K562 (cell line): ENCODE results near the gene EPGN. TPM values are rescaled to one million over a fixed set of nuclear protein-coding genes. Genes with fewer than 3 reads are reported as not detected.

Experiments
- ATAC-seq: fragments of 200-7000 bp; cut with Tn5 transposase; 3 replicates; pipeline ENCODE4 v1.9.1; 2020; ENCODE audit warnings: moderate library complexity
- BruUV-seq: library from RNA; stranded (reverse); fragments of 400-500 nt; replicated peaks from 2 replicates; lab custom pipeline; 2021; lab: Mats Ljungman, UMichigan
- CTCF ChIA-PET: fragments of 300-600 bp; formaldehyde crosslinking; extraction: SDS; loops from one replicate; lab custom pipeline; 2021; ENCODE audit warnings: low intra/inter-chr PET ratio; lab: Yijun Ruan, JAX
- POLR2A ChIA-PET: fragments of 300-600, 350-650 bp; sonication (Branson Sonifier 250); formaldehyde crosslinking; extraction: SDS; loops from one replicate; lab custom pipeline; 2021; ENCODE audit warnings: antibody characterized with exemption, inconsistent platforms; lab: Yijun Ruan, JAX
- DNase-seq, 4 experiments: peaks; one replicate each; pipeline versions ENCODE4 v3.0.0 to v3.0.0-alpha.2; 2011 to 2018; ENCODE audit warnings: low spot score in 3 of 4, mixed read lengths in 3 of 4; ENCODE audit errors: extremely low read depth in 1 of 4
- FAIRE-seq: peaks from 2 replicates; lab custom pipeline; 2011; peaks lifted over from hg19 to GRCh38; lab: Jason Lieb, UNC
- H2AFZ ChIP-seq: 2 replicates; pipeline ENCODE4 v1.6.0; 2011; ENCODE audit warnings: low read depth, low read length, control low read depth, inconsistent platforms
- H3K27ac ChIP-seq: fragments of 200-600 bp; 3 replicates; pipeline ENCODE4 v1.8.0; 2011; ENCODE audit warnings: low read depth, mild to moderate bottlenecking, control low read depth, inconsistent platforms, low read length, moderate library complexity, mixed read lengths; ENCODE audit errors: extremely low read depth
- H3K27me3 ChIP-seq, 2 experiments: fragments of 300-600 bp in 1 of 2; 2 replicates in 1 of 2; 3 replicates in 1 of 2; pipeline versions ENCODE4 v1.6.0 to v1.8.0; 2011; ENCODE audit warnings: inconsistent platforms in 2 of 2, low read length in 2 of 2, mild to moderate bottlenecking in 1 of 2, mixed read lengths in 1 of 2, moderate library complexity in 1 of 2; ENCODE audit not compliant: control insufficient read depth in 2 of 2, insufficient read depth in 2 of 2
- H3K36me3 ChIP-seq: fragments of 300-600 bp; 3 replicates; pipeline ENCODE4 v1.8.0; 2011; ENCODE audit warnings: mild to moderate bottlenecking, low read length, inconsistent platforms; ENCODE audit not compliant: control insufficient read depth, insufficient read depth
- H3K4me1 ChIP-seq, 2 experiments: fragments of 200-600 bp in 1 of 2; replicated peaks in 1 of 2; 2 replicates in 1 of 2; 3 replicates in 1 of 2; pipeline versions ENCODE4 v1.5.1 to v1.8.0; 2011; ENCODE audit warnings: inconsistent platforms in 2 of 2, low read length in 2 of 2, mild to moderate bottlenecking in 1 of 2, mixed read lengths in 1 of 2, moderate library complexity in 1 of 2; ENCODE audit not compliant: control insufficient read depth in 2 of 2, insufficient read depth in 2 of 2
- H3K4me2 ChIP-seq: 2 replicates; pipeline ENCODE4 v1.6.1; 2011; ENCODE audit warnings: low read length, control low read depth, inconsistent platforms, mixed read lengths; ENCODE audit not compliant: insufficient read depth
- H3K4me3 ChIP-seq: fragments of 200-600 bp; sonication (generic), shearing (Covaris generic); 2 replicates; pipeline ENCODE4 v1.5.1; 2016; ENCODE audit warnings: control low read depth, inconsistent platforms
- H3K79me2 ChIP-seq: fragments of 200-600 bp; 3 replicates; pipeline ENCODE4 v1.8.0; 2011; ENCODE audit warnings: low read length, inconsistent platforms; ENCODE audit not compliant: control insufficient read depth, insufficient read depth
- H3K9ac ChIP-seq, 2 experiments: 2 replicates each; pipeline versions ENCODE4 v1.6.0 to v1.6.1; 2011; ENCODE audit warnings: low read depth in 2 of 2, low read length in 2 of 2, control low read depth in 1 of 2, inconsistent platforms in 1 of 2, mild to moderate bottlenecking in 1 of 2, mixed read lengths in 1 of 2; ENCODE audit not compliant: insufficient read depth in 1 of 2
- H3K9me1 ChIP-seq: one replicate; pipeline ENCODE4 v1.6.0; 2011; ENCODE audit warnings: inconsistent platforms, mild to moderate bottlenecking, low read length, moderate library complexity; ENCODE audit not compliant: control insufficient read depth, insufficient read depth
- H3K9me3 ChIP-seq: replicated peaks from 2 replicates; pipeline ENCODE4 v1.5.1; 2011; ENCODE audit warnings: low read depth, low read length, inconsistent platforms; ENCODE audit not compliant: control insufficient read depth, insufficient read depth
- H4K20me1 ChIP-seq: replicated peaks from 2 replicates; pipeline ENCODE4 v1.6.1; 2011; ENCODE audit warnings: low read length, inconsistent platforms, mixed read lengths; ENCODE audit not compliant: control insufficient read depth, insufficient read depth
- KLF1 ChIP-seq: fragments of 450-650 bp; IDR thresholded peaks from 2 replicates; pipeline ENCODE4 v1.6.1; 2016; ENCODE audit warnings: missing genetic modification characterization, missing compliant biosample characterization
- PCBP1 ChIP-seq: fragments of 200-400 bp; formaldehyde crosslinking; IDR thresholded peaks from 2 replicates; pipeline ENCODE4 v1.6.1; 2018; ENCODE audit warnings: mild to moderate bottlenecking, low read depth, low read length; ENCODE audit not compliant: poor library complexity, severe bottlenecking
- RCOR1 ChIP-seq, 2 experiments: IDR thresholded peaks; 2 replicates each; pipeline ENCODE4 v1.6.1; 2012; ENCODE audit warnings: low read depth in 2 of 2, low read length in 2 of 2, borderline replicate concordance in 1 of 2, improper control_type of control experiment in 1 of 2
- SMAD4 ChIP-seq: fragments of 250-450 bp; sonication (Bioruptor Pico); conservative IDR thresholded peaks from 2 replicates; pipeline ENCODE4 v1.8.0; 2021; ENCODE audit warnings: inconsistent platforms, mild to moderate bottlenecking, moderate library complexity
- SMARCA4 ChIP-seq: fragments of 450-650 bp; IDR thresholded peaks from 2 replicates; pipeline ENCODE4 v1.6.1; 2016
- TAL1 ChIP-seq: fragments of 450-650 bp; IDR thresholded peaks from 2 replicates; pipeline ENCODE4 v1.6.1; 2016; ENCODE audit warnings: mild to moderate bottlenecking
- THRAP3 ChIP-seq: fragments of 450-650 bp; IDR thresholded peaks from 2 replicates; pipeline ENCODE4 v1.6.1; 2016; ENCODE audit warnings: mild to moderate bottlenecking, inconsistent platforms, borderline replicate concordance
- ZNF707 ChIP-seq: fragments of 250-450 bp; sonication (Bioruptor Pico); conservative IDR thresholded peaks from 2 replicates; pipeline ENCODE4 v1.8.0; 2022; ENCODE audit warnings: inconsistent platforms, mild to moderate bottlenecking, moderate library complexity
- in situ Hi-C: fragments of 300-500 bp; cut with MboI; formaldehyde crosslinking; loops from 4 replicates; pipeline ENCODE4 v1.15.0; 2018; ENCODE audit warnings: inconsistent platforms, mixed read lengths
- intact Hi-C: fragments of 100-400 bp; cut with micrococcal nuclease; formaldehyde crosslinking; loops from 2 replicates; pipeline ENCODE4 v1.14.2; 2022
- polyA plus RNA-seq, 8 experiments: library from polyadenylated mRNA; depleted of rRNA in 4 of 8; stranded (reverse) in 5 of 8; unstranded in 3 of 8; fragments of >200 nt; fragmentation: Nextera tagmentation in 2 of 8; fragmentation: Illumina TruSeq in 1 of 8; extraction: Ambion mirVana in 2 of 8; extraction: Trizol in 1 of 8; gene quantifications; 2 replicates each; pipeline versions ENCODE4 v1.2.1 to v1.2.3, GENCODE V29; 2011 to 2014; ENCODE audit warnings: inconsistent platforms in 1 of 8, missing spikeins in 1 of 8
- total RNA-seq, 7 experiments: library from RNA; depleted of rRNA in 6 of 7; stranded (reverse); fragments of >200 nt in 6 of 7; fragmentation: Illumina TruSeq in 2 of 7; extraction: Trizol in 2 of 7; gene quantifications; 2 replicates each; pipeline versions ENCODE4 v1.2.1 to v1.2.3, GENCODE V29; 2011 to 2021; ENCODE audit warnings: low replicate concordance in 1 of 7
- TF ChIP-seq, protein P1 (sequence below): fragments of 450-650 bp; formaldehyde crosslinking; IDR thresholded peaks from 2 replicates; pipeline ENCODE4 v1.4.0; 2022; ENCODE audit warnings: mild to moderate bottlenecking, moderate library complexity

EPGN gene
- total and polyA plus RNA-seq, 9 of the 15 experiments (the other 6 are each of a cell fraction or from before 2014, with no cell fraction given), result 0.10 to 0.56 TPM; not detected in 7

- ATAC-seq (no peak), FAIRE-seq (no peak), DNase-seq (no peak)
- POLR2A ChIA-PET, result no interaction called here
- H3K9me3 ChIP-seq, result no peaks in the 10 kb centered on the region
- in situ Hi-C loops (no loop called here), intact Hi-C loops (no loop called here)
- no peak overlapping the region for H3K4me3 ChIP-seq
- no peak overlapping the region for H3K9ac ChIP-seq
- H3K4me2 ChIP-seq, result no peak overlapping the region
- H3K4me1 ChIP-seq, result peaks cover 0 to 7% of the 10 kb centered on the region in 2 experiments; a peak in 2 of 5 replicates
- CTCF ChIA-PET, result no interaction called here
- no peaks in the 10 kb centered on the region for H4K20me1 ChIP-seq
- no peak overlapping the region for H3K27ac ChIP-seq
- no peaks in the 10 kb centered on the region for H3K9me1 ChIP-seq
- no peak for TF ChIP-seq PCBP1
- TF ChIP-seq, protein P1, sequence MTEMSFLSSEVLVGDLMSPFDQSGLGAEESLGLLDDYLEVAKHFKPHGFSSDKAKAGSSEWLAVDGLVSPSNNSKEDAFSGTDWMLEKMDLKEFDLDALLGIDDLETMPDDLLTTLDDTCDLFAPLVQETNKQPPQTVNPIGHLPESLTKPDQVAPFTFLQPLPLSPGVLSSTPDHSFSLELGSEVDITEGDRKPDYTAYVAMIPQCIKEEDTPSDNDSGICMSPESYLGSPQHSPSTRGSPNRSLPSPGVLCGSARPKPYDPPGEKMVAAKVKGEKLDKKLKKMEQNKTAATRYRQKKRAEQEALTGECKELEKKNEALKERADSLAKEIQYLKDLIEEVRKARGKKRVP (CRISPR knock-in tag), result no peak
- no peak for TF ChIP-seq RCOR1 (IDR thresholded peaks at IDR 0.05; ENCODE audit: borderline replicate concordance in 1 of 2, low read depth in 2 of 2, low read length in 2 of 2)
- no peak for TF ChIP-seq KLF1 (tag)
- no peak for TF ChIP-seq ZNF707 (CRISPR knock-in tag)
- no peak for TF ChIP-seq SMARCA4
- no peak for TF ChIP-seq TAL1
- no peak for TF ChIP-seq SMAD4 (CRISPR knock-in tag)
- no peak for TF ChIP-seq THRAP3
- peaks cover 50% of the 10 kb centered on the region for H3K79me2 ChIP-seq
- no peaks in the 10 kb centered on the region for H3K27me3 ChIP-seq
- H2AFZ ChIP-seq, result no peak overlapping the region
- H3K36me3 ChIP-seq, result peaks cover 35% of the 10 kb centered on the region
- no TSS peak for BruUV-seq
Measured at GRCh38 chr4:74282926-74283325, 25.3 kb upstream of the EPGN start.
